CD4-positive, CD25-positive, alpha-beta regulatory T cell (primary cell): ENCODE measurements around the gene ITGB2. TPM values are rescaled to one million over a fixed set of nuclear protein-coding genes. Genes with fewer than 3 reads are reported as not detected.

ENCODE experiments used
- ATAC-seq, 2 donors: fragments of 150-1000 bp; cut with Tn5 transposase; one replicate each; pipeline ENCODE4 v1.10.0; 2021; ENCODE audit warnings: low read depth in 2 of 2, moderate number of reproducible peaks in 2 of 2, moderate library complexity in 1 of 2
- DNase-seq, 3 donors: peaks; one replicate each; pipeline versions ENCODE4 v3.0.0 to v3.0.0-alpha.2; 2012 to 2022; ENCODE audit warnings: mixed read lengths in 1 of 3
- H3K27ac ChIP-seq: one replicate; pipeline ENCODE4 v1.7.0; 2013; ENCODE audit warnings: mild to moderate bottlenecking, low read length; ENCODE audit not compliant: insufficient read depth, poor library complexity, severe bottlenecking
- H3K27me3 ChIP-seq: one replicate; pipeline ENCODE4 v1.7.0; 2013; ENCODE audit warnings: low read length; ENCODE audit not compliant: control insufficient read depth, insufficient read depth
- H3K36me3 ChIP-seq: one replicate; pipeline ENCODE4 v1.7.0; 2013; ENCODE audit warnings: mild to moderate bottlenecking, low read length, moderate library complexity; ENCODE audit not compliant: control insufficient read depth, insufficient read depth
- H3K4me1 ChIP-seq: 2 replicates; pipeline ENCODE4 v1.7.0; 2013; ENCODE audit warnings: mild to moderate bottlenecking, low read length; ENCODE audit not compliant: insufficient read depth, control insufficient read depth, poor library complexity, severe bottlenecking
- H3K4me3 ChIP-seq: one replicate; pipeline ENCODE4 v1.7.0; 2013; ENCODE audit warnings: low read depth, mild to moderate bottlenecking, low read length, moderate library complexity
- H3K9me3 ChIP-seq, 2 experiments: 1 replicate in 1 of 2; 2 replicates in 1 of 2; pipeline ENCODE4 v1.7.0; 2013; ENCODE audit warnings: low read length in 2 of 2, mild to moderate bottlenecking in 1 of 2, moderate library complexity in 1 of 2; ENCODE audit not compliant: control insufficient read depth in 2 of 2
- H3K27ac Mint-ChIP-seq, 3 donors: one replicate each; pipeline ENCODE4 v1.8.0; 2020 to 2022; ENCODE audit warnings: mild to moderate bottlenecking in 3 of 3, mixed read lengths in 3 of 3, moderate library complexity in 2 of 3
- H3K27me3 Mint-ChIP-seq: one replicate; pipeline ENCODE4 v1.8.0; 2022; ENCODE audit warnings: mild to moderate bottlenecking, mixed read lengths
- H3K36me3 Mint-ChIP-seq: one replicate; pipeline ENCODE4 v1.8.0; 2020; ENCODE audit warnings: mixed read lengths
- H3K4me1 Mint-ChIP-seq, 4 donors: one replicate each; pipeline ENCODE4 v1.8.0; 2020 to 2022; ENCODE audit warnings: mixed read lengths in 4 of 4, mild to moderate bottlenecking in 1 of 4
- H3K4me3 Mint-ChIP-seq, 4 donors: one replicate each; pipeline ENCODE4 v1.8.0; 2020 to 2022; ENCODE audit warnings: mild to moderate bottlenecking in 4 of 4, mixed read lengths in 4 of 4, moderate library complexity in 3 of 4
- H3K9me3 Mint-ChIP-seq, 7 donors: one replicate each; pipeline ENCODE4 v1.8.0; 2020 to 2022; ENCODE audit warnings: mixed read lengths in 7 of 7, mild to moderate bottlenecking in 3 of 7, moderate library complexity in 2 of 7
- polyA plus RNA-seq, 4 donors: library from polyadenylated mRNA; unstranded; fragments of 300-500 nt; fragmentation: Illumina TruSeq; gene quantifications; one replicate each; pipeline ENCODE4 v1.2.3, GENCODE V29; 2021
- total RNA-seq: library from RNA; stranded (reverse); gene quantifications from one replicate; pipeline ENCODE4 v1.2.3, GENCODE V29; 2022

Gene ITGB2
- total and polyA plus RNA-seq, 5 donors from 2014 or later, result 411 to 519 (median 425) TPM

DNA sequence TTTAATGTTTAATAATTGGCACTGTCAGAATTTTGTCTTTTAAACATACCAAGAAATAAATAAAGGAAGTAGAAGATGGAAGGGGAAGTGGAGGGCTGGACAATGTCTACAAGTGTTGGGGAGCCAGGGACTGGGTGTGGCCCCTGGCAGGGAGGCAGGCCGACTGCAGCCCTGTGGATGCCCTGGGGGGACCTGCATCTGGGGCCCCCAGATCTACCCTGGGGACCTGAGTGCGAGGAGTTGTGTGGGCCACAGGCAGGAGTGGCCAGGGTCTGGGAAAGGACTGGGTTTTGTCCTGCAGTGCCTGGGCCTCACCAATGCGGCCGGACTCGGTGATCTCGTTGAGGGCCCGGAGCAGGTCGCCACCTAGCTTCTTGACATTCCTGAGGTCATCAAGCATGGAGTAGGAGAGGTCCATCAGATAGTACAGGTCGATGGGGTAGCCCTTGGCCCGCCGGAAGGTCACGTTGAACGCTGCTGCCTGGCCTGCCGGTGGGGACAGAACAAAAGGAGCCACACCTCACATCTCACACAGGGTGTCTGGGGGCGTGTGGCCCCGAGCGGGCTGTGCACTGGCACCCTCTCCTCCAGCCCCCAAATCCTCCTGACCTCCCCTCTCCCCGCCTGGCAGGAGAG lies 17.5 kb downstream of the ITGB2 start:
- H3K9me3 Mint-ChIP-seq, result peaks cover 0 to 1% (median 0%) of the 10 kb centered on the region in 7 donors
- Histone ChIP-seq H3K9me3 (no peaks in the 10 kb centered on the region), H3K4me3 (no peak overlapping the region), H3K4me1 (no peaks in the 10 kb centered on the region), H3K27ac (no peak overlapping the region), H3K36me3 (peaks cover 89% of the 10 kb centered on the region), H3K27me3 (no peaks in the 10 kb centered on the region)
- no peak overlapping the region for H3K4me3 Mint-ChIP-seq
- H3K27ac Mint-ChIP-seq, result no peak overlapping the region
- peaks cover 38% of the 10 kb centered on the region for H3K36me3 Mint-ChIP-seq
- DNase-seq, result no peak
- no peak for ATAC-seq
- H3K4me1 Mint-ChIP-seq, result peaks cover 0 to 28% (median 7%) of the 10 kb centered on the region in 4 donors
- no peaks in the 10 kb centered on the region for H3K27me3 Mint-ChIP-seq

- Mint-ChIP-seq H3K27ac (no peak overlapping the region), H3K9me3 (peaks cover 0 to 1% (median 0%) of the 10 kb centered on the region in 7 donors), H3K36me3 (peaks cover 40% of the 10 kb centered on the region), H3K4me3 (no peak overlapping the region), H3K27me3 (no peaks in the 10 kb centered on the region), H3K4me1 (peaks cover 0 to 26% (median 7%) of the 10 kb centered on the region in 4 donors)
- Histone ChIP-seq H3K9me3 (no peaks in the 10 kb centered on the region), H3K27me3 (no peaks in the 10 kb centered on the region), H3K27ac (no peak overlapping the region), H3K4me3 (no peak overlapping the region), H3K4me1 (no peaks in the 10 kb centered on the region), H3K36me3 (peaks cover 91% of the 10 kb centered on the region)
- ATAC-seq, result no peak
- DNase-seq, result no peak
These were observed 18.2 kb downstream of the ITGB2 start for GRCh38 chr21:44902268-44903049.

DNA sequence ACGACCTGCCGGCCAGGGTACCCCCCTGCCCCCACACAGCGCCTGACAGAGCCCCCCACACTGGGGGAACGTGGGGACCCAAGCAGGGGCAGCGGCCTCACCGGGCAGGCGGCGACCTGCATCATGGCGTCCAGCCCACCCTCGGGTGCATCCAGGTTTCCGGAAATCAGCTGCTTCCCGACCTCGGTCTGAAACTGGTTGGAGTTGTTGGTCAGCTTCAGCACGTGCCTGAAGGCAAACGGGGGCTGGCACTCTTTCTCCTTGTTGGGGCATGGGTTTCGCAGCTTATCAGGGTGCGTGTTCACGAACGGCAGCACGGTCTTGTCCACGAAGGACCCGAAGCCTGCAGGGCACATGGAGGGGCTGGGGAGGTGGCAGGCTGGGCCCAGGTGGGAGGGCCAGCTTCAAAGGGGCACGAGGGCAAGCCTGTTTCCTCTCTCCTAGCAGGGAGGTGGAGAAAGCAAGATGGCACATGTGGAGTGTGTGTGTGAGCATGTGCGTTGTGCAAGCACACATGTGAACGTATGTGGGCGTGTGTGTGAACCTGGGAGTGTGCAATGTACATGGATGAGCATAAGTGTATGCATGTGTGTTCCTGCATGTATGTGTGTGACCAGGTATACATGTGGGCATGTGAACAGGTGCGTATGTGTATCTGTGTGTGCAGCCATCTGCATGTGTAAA lies 19.2 kb downstream of the ITGB2 start:
- no peak overlapping the region for H3K27ac Mint-ChIP-seq
- DNase-seq (no peak), ATAC-seq (no peak)

GRCh38 chr21:44900559-44901251 lies 20.0 kb downstream of the ITGB2 start:
- Mint-ChIP-seq H3K27me3 (no peaks in the 10 kb centered on the region), H3K9me3 (peaks cover 0 to 1% (median 0%) of the 10 kb centered on the region in 7 donors), H3K36me3 (peaks cover 40% of the 10 kb centered on the region), H3K27ac (no peak overlapping the region), H3K4me3 (no peak overlapping the region), H3K4me1 (peaks cover 0 to 18% (median 7%) of the 10 kb centered on the region in 4 donors)
- ATAC-seq (no peak), DNase-seq (no peak)
- Histone ChIP-seq H3K4me1 (peaks cover 2% of the 10 kb centered on the region), H3K9me3 (no peaks in the 10 kb centered on the region), H3K27me3 (no peaks in the 10 kb centered on the region), H3K27ac (no peak overlapping the region), H3K36me3 (peaks cover 82% of the 10 kb centered on the region), H3K4me3 (no peak overlapping the region)

More for the DNA sequence above, 19.2 kb downstream of the ITGB2 start:
- no peaks in the 10 kb centered on the region for H3K27me3 ChIP-seq
- H3K4me3 ChIP-seq, result no peak overlapping the region
- no peaks in the 10 kb centered on the region for H3K27me3 Mint-ChIP-seq
- no peaks in the 10 kb centered on the region for H3K9me3 ChIP-seq
- peaks cover 0 to 25% (median 7%) of the 10 kb centered on the region in 4 donors for H3K4me1 Mint-ChIP-seq
- H3K36me3 ChIP-seq, result peaks cover 85% of the 10 kb centered on the region
- H3K4me1 ChIP-seq, result peaks cover 2% of the 10 kb centered on the region
- H3K9me3 Mint-ChIP-seq, result peaks cover 0 to 1% (median 0%) of the 10 kb centered on the region in 7 donors
- H3K4me3 Mint-ChIP-seq, result no peak overlapping the region
- peaks cover 39% of the 10 kb centered on the region for H3K36me3 Mint-ChIP-seq
- H3K27ac ChIP-seq, result no peak overlapping the region

GRCh38 chr21:44899768-44900558 lies 20.7 kb downstream of the ITGB2 start:
- Histone ChIP-seq H3K27ac (no peak overlapping the region), H3K4me3 (no peak overlapping the region), H3K36me3 (peaks cover 80% of the 10 kb centered on the region), H3K27me3 (no peaks in the 10 kb centered on the region), H3K4me1 (peaks cover 2% of the 10 kb centered on the region), H3K9me3 (no peaks in the 10 kb centered on the region)
- ATAC-seq (no peak), DNase-seq (no peak)
- Mint-ChIP-seq H3K36me3 (peaks cover 40% of the 10 kb centered on the region), H3K4me3 (no peak overlapping the region), H3K27me3 (no peaks in the 10 kb centered on the region), H3K4me1 (peaks cover 0 to 14% (median 7%) of the 10 kb centered on the region in 4 donors), H3K27ac (no peak overlapping the region), H3K9me3 (peaks cover 0 to 1% (median 0%) of the 10 kb centered on the region in 7 donors)

GRCh38 chr21:44898851-44899767 lies 21.6 kb downstream of the ITGB2 start:
- Histone ChIP-seq H3K36me3 (peaks cover 74% of the 10 kb centered on the region), H3K9me3 (no peaks in the 10 kb centered on the region), H3K4me1 (peaks cover 2% of the 10 kb centered on the region), H3K4me3 (no peak overlapping the region), H3K27me3 (no peaks in the 10 kb centered on the region), H3K27ac (no peak overlapping the region)
- no peak overlapping the region for H3K27ac Mint-ChIP-seq
- peaks cover 34% of the 10 kb centered on the region for H3K36me3 Mint-ChIP-seq
- peaks cover 0 to 7% (median 1%) of the 10 kb centered on the region in 4 donors for H3K4me1 Mint-ChIP-seq
- no peak for ATAC-seq
- no peak overlapping the region for H3K4me3 Mint-ChIP-seq
- H3K9me3 Mint-ChIP-seq, result peaks cover 0 to 1% (median 0%) of the 10 kb centered on the region in 7 donors
- H3K27me3 Mint-ChIP-seq, result no peaks in the 10 kb centered on the region
- DNase-seq, result no peak
